ENCODE data around the gene MYLK.

DNA sequence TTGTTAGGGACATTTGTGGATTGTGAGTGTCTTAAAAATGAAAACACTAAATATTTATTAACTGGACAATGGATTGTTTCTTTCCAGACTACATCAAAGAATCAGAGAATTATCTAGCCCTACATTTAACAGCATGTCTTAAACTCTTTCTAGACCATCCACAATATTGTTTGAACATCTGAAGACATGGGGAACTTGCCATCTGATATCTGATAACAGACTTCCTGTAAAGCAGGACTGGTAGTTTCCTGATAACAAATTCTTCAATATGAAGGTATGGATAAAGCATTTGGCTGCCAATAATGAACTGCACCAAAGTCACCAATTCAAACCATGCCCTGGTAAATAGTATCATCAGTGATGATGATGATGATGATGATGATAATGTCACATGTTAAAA lies 273.1 kb downstream of the MYLK start:
- TF ChIP-seq, protein P1, sequence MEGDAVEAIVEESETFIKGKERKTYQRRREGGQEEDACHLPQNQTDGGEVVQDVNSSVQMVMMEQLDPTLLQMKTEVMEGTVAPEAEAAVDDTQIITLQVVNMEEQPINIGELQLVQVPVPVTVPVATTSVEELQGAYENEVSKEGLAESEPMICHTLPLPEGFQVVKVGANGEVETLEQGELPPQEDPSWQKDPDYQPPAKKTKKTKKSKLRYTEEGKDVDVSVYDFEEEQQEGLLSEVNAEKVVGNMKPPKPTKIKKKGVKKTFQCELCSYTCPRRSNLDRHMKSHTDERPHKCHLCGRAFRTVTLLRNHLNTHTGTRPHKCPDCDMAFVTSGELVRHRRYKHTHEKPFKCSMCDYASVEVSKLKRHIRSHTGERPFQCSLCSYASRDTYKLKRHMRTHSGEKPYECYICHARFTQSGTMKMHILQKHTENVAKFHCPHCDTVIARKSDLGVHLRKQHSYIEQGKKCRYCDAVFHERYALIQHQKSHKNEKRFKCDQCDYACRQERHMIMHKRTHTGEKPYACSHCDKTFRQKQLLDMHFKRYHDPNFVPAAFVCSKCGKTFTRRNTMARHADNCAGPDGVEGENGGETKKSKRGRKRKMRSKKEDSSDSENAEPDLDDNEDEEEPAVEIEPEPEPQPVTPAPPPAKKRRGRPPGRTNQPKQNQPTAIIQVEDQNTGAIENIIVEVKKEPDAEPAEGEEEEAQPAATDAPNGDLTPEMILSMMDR (IDR thresholded peaks at IDR 0.05; ENCODE audit: insufficient read depth, low read depth, low read length), result no peak
- no peak for TF ChIP-seq EZH2 (IDR thresholded peaks at IDR 0.05; ENCODE audit: insufficient read depth, low read length)

All from astrocyte (in vitro differentiated cells and primary cell).